HFF-Myc (cell line): Measurements from ENCODE around the gene NXN.
"Not testable (repeated sequence)": the region's sequence is repeated elsewhere in the genome, so short reads cannot be mapped to it uniquely, and the experiment has no call there.

Source experiments
- DNase-seq: peaks from one replicate; pipeline ENCODE4 v3.0.0-alpha.2; 2011; ENCODE audit warnings: low read depth; ENCODE audit errors: extremely low read depth
- H3K4me3 ChIP-seq: replicated peaks from 2 replicates; pipeline ENCODE4 v1.5.1; 2011; ENCODE audit warnings: low read depth, mild to moderate bottlenecking, control low read depth, low read length
- TF ChIP-seq, protein P1 (sequence below): IDR thresholded peaks from 2 replicates; pipeline ENCODE4 v1.5.1; 2012; ENCODE audit warnings: mild to moderate bottlenecking, low read depth, low read length, control low read depth; ENCODE audit errors: missing control alignments

NXN gene

DNA sequence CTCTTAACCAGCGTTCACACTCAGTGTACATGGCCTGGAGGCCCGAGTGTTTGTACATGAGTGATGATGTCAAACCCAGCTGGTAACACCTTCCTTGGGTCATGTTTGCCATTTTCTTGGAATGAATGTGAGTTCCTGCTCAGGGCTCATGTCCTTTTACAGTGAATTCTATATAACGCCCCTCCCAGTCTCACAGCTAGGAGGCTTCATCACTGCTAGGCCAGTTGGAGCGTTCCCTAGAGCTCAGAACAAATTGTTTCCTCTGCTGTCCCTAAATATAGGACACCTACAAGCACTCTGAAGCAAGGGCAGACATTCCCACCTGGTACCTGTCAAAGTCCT, 22.8 kb upstream of the NXN start:
- TF ChIP-seq, protein P1, sequence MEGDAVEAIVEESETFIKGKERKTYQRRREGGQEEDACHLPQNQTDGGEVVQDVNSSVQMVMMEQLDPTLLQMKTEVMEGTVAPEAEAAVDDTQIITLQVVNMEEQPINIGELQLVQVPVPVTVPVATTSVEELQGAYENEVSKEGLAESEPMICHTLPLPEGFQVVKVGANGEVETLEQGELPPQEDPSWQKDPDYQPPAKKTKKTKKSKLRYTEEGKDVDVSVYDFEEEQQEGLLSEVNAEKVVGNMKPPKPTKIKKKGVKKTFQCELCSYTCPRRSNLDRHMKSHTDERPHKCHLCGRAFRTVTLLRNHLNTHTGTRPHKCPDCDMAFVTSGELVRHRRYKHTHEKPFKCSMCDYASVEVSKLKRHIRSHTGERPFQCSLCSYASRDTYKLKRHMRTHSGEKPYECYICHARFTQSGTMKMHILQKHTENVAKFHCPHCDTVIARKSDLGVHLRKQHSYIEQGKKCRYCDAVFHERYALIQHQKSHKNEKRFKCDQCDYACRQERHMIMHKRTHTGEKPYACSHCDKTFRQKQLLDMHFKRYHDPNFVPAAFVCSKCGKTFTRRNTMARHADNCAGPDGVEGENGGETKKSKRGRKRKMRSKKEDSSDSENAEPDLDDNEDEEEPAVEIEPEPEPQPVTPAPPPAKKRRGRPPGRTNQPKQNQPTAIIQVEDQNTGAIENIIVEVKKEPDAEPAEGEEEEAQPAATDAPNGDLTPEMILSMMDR: no peak
- no peak for DNase-seq
- no peak overlapping the region for H3K4me3 ChIP-seq

DNA sequence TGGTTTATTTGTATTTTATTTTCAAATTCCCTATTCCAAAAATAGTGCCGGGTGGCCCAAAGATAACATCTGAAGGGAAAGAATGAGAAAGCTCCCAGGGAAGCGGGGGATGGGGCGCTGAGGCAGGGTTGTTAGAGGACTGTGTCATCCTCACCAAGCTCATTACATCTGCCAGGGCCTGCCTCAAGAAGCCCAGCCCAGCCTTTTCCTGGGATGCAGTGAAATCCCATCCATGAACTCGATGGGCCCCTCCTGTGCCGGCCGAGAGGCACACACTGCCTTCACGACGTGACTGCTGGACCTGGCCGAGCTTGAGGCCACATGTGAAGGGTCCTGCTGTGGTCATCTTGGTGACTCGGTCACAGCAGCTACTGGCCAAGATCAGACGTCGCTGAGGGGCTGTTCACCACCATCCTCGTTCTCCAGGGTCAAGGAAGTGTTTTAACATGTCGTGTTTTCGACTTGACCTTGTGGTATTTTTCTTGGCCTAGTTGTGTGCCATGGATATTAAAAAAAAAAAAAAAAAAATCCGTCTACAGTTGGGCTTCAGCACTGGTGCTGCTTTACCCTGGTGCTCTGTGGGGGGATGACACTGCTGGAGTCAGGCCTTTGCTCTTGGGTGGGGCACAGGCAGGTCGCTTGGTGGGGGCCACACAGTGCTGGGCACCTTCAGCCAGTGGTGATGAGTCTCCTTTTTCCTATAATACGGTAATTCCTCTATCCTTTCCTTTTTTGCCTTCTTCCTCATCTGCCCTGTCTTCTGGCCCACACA, 22.2 kb upstream of the NXN start:
- TF ChIP-seq, protein P1: no peak
- no peak overlapping the region for H3K4me3 ChIP-seq
- DNase-seq: no peak

DNA sequence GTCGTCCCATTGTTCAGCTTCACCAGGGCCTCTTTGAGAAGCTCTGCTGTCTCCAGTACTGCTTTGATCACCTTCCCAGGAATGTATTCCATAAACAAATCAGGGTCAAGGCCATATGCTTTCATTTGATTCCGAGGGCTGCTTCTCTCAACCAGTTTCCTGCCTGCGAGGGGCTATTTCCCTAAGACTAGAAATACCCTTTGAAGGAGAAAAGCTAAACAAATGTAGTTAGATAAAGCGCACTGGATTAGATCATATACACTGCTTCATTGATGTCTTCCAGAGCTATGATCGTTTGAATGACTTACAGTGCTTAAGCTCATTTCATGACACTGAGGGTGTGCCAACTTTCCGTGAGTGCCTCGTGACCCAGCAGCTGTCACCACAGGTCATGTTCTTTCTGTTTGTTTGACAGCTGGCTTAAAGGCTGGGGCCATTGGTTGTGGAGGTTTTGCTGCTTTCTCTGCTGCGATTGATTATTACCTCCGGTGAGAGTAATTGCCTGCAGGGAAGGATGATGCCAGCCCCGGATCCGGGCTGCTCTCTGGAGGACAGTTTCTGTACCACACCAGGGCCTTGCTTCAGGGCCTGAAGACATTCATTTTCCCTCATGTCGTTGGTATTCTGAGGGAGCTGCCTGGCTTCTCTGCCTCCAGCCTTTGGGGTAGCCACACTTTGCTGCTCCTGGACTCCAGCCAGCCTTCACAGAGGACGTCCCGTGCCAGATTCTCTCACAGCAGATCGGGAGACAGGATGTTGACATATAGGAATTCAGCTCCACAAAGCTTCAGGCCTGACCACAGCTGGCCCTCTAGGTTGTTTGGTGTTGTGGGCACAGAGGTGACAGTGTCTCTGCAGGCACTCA, 21.3 kb upstream of the NXN start:
- TF ChIP-seq, protein P1: no peak
- no peak for DNase-seq
- H3K4me3 ChIP-seq: no peak overlapping the region

DNA sequence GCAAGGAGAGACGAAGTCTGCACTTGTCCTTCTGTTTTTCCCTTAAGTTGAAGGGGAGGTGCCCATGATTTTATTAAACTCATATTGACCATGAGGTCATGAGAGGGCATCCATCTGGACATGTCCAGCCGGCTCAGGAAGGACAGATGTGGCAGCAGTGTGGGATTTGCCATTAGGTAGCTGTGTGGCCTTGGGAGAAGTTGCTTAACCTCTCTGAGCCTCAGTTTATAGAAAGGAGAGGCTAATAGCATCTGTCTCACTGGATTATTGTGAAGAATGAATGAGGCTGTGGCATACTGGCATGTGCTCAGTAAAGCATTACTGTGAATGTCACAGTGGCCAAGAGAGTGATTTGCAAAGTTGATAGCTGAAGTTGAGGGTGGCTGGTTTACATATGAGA, 18.5 kb upstream of the NXN start:
- DNase-seq: no peak
- H3K4me3 ChIP-seq: peak overlapping the region; percentile 99
- TF ChIP-seq, protein P1: no peak

DNA sequence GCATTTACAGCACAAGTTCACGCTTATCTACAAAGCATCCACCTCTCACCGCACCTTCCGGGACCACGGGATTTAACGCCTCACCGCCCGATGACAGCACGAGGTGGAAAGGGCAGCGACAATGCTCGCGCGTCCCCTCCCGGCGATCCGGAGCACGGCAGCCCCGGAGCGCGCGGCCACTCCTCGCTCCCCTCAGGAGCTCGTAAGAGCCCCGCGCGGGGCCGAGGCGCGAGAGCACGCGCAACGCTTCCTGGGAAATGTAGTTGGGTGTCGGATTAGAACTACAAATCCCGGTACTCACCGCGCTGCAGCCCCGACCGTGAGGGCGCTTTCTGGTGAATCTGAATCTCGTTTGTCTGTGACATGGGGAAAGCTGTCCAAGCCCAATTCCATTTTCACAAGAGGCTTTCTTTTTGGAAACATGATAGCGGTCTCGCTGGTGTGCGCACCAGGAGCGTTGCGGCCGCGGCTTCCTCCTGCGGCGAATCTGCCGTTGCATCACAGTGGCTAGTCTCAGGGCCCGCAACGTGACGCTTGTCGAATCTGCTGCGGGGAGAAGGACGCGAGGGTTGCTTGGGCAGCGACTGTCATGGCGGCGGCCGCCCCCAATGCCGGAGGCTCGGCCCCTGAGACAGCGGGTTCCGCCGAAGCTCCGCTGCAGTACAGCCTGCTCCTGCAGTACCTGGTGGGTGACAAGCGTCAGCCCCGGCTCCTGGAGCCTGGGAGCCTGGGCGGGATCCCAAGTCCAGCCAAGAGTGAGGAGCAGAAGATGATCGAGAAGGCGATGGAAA, 17.2 kb upstream of the NXN start, which contains the start of gene TIMM22:
Gene TIMM22, plus strand, starts transcription at position 576 of the 791 bp plus-strand sequence. Its CDS starts 14 bp downstream, at position 590.
- peak; percentile 92 for DNase-seq
- peak within 1 kb of the TSS; percentile 99 for H3K4me3 ChIP-seq
- TF ChIP-seq, protein P1: peak; percentile 84

DNA sequence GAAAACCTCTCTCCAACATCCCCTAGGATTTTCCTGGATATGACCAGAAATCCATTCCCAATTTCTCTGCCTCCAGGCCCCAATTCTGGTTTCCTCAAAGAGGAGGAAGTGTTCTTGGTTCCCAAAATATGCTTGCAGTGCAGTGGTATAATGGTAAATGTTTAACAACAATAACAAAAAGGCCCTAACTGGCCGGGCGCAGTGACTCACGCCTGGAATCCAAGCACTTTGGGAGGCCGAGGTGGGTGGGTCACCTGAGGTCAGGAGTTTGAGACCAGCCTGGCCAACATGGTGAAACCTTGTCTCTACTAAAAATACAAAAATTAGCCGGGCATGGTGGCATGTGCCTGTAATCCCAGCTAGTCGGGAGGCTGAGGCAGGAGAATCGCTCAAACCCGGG, 15.7 kb upstream of the NXN start:
- DNase-seq, H3K4me3 ChIP-seq: not testable (repeated sequence)

DNA sequence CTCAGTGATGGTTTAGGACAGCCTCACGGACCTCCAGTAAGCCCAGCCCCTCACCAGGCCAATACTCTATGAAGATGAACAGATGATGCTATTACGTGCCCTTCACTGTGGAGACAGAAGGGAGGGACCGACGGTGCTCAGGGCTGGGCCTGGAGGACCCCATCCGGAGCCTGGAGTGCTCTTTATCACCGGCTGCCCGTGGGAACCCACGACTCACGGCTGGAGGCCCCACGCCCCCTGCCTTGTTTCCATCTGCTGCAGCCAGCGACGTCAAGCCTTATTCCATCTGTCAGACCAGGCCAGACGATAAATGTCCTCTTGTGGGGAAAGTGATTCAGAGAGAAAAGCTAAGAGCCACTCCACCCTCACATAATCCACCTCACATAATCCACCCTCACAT, 13.4 kb upstream of the NXN start:
- H3K4me3 ChIP-seq: no peak overlapping the region
- no peak for DNase-seq
- TF ChIP-seq, protein P1: no peak
